Measurements from ENCODE around the gene CD2.

CD2 gene

GRCh38 chr1:116735246-116735645 lies 19.0 kb upstream of the CD2 start:
- TF ChIP-seq POLR2AphosphoS5 (IDR thresholded peaks at IDR 0.05; ENCODE audit: low read depth, low read length) (no peak), POLR2A (IDR thresholded peaks at IDR 0.05; ENCODE audit: low read depth, low read length) (no peak), TAF1 (IDR thresholded peaks at IDR 0.05; ENCODE audit: borderline replicate concordance, low read depth, low read length) (no peak)
- FAIRE-seq, result no peak
- no peak for DNase-seq (ENCODE audit: insufficient read length)

- DNase-seq (ENCODE audit: insufficient read length) (peak; percentile 52), FAIRE-seq (peak; percentile 92)
Measured at GRCh38 chr1:116737020-116737854, 17.0 kb upstream of the CD2 start.

GRCh38 chr1:116737855-116738321 lies 16.3 kb upstream of the CD2 start:
- DNase-seq (ENCODE audit: insufficient read length) (no peak), FAIRE-seq (peak; percentile 14)

More at GRCh38 chr1:116737020-116737854, 17.0 kb upstream of the CD2 start:
- TF ChIP-seq POLR2A (IDR thresholded peaks at IDR 0.05; ENCODE audit: low read depth, low read length) (peak; percentile 63; the same call in 1 of the 2 replicates), TAF1 (IDR thresholded peaks at IDR 0.05; ENCODE audit: borderline replicate concordance, low read depth, low read length) (no peak)

GRCh38 chr1:116738673-116739370 lies 15.4 kb upstream of the CD2 start:
- peak; percentile 81 for FAIRE-seq
- DNase-seq (ENCODE audit: insufficient read length), result peak; percentile 31
- TF ChIP-seq POLR2A (IDR thresholded peaks at IDR 0.05; ENCODE audit: low read depth, low read length) (no peak), TAF1 (IDR thresholded peaks at IDR 0.05; ENCODE audit: borderline replicate concordance, low read depth, low read length) (no peak), POLR2AphosphoS5 (IDR thresholded peaks at IDR 0.05; ENCODE audit: low read depth, low read length) (no peak)

More at GRCh38 chr1:116737855-116738321, 16.3 kb upstream of the CD2 start:
- TF ChIP-seq TAF1 (IDR thresholded peaks at IDR 0.05; ENCODE audit: borderline replicate concordance, low read depth, low read length) (no peak), POLR2AphosphoS5 (IDR thresholded peaks at IDR 0.05; ENCODE audit: low read depth, low read length) (0 out of 2 replicates have a peak, but pooled peaks have one; percentile 4), POLR2A (IDR thresholded peaks at IDR 0.05; ENCODE audit: low read depth, low read length) (peak; percentile 34; the same call in 1 of the 2 replicates)

- TF ChIP-seq TAF1 (IDR thresholded peaks at IDR 0.05; ENCODE audit: borderline replicate concordance, low read depth, low read length) (no peak), POLR2AphosphoS5 (IDR thresholded peaks at IDR 0.05; ENCODE audit: low read depth, low read length) (no peak), POLR2A (IDR thresholded peaks at IDR 0.05; ENCODE audit: low read depth, low read length) (no peak)
- FAIRE-seq (peak; percentile 42), DNase-seq (ENCODE audit: insufficient read length) (no peak)
Measured at GRCh38 chr1:116739371-116740012, 14.7 kb upstream of the CD2 start.

GRCh38 chr1:116740296-116740695 lies 13.9 kb upstream of the CD2 start:
- TF ChIP-seq POLR2AphosphoS5 (IDR thresholded peaks at IDR 0.05; ENCODE audit: low read depth, low read length), result no peak
- no peak for TF ChIP-seq TAF1 (IDR thresholded peaks at IDR 0.05; ENCODE audit: borderline replicate concordance, low read depth, low read length)
- TF ChIP-seq POLR2A (IDR thresholded peaks at IDR 0.05; ENCODE audit: low read depth, low read length), result no peak
- no peak for FAIRE-seq
- no peak for DNase-seq (ENCODE audit: insufficient read length)

- TF ChIP-seq POLR2AphosphoS5 (IDR thresholded peaks at IDR 0.05; ENCODE audit: low read depth, low read length) (no peak), POLR2A (IDR thresholded peaks at IDR 0.05; ENCODE audit: low read depth, low read length) (no peak), TAF1 (IDR thresholded peaks at IDR 0.05; ENCODE audit: borderline replicate concordance, low read depth, low read length) (no peak)
- DNase-seq (ENCODE audit: insufficient read length) (no peak), FAIRE-seq (no peak)
Measured at GRCh38 chr1:116740746-116741145, 13.5 kb upstream of the CD2 start.

GRCh38 chr1:116741836-116742565 lies 12.2 kb upstream of the CD2 start:
- DNase-seq (ENCODE audit: insufficient read length), result no peak
- FAIRE-seq, result no peak
- TF ChIP-seq POLR2AphosphoS5 (IDR thresholded peaks at IDR 0.05; ENCODE audit: low read depth, low read length) (no peak), TAF1 (IDR thresholded peaks at IDR 0.05; ENCODE audit: borderline replicate concordance, low read depth, low read length) (no peak), POLR2A (IDR thresholded peaks at IDR 0.05; ENCODE audit: low read depth, low read length) (no peak)

- TF ChIP-seq POLR2A (IDR thresholded peaks at IDR 0.05; ENCODE audit: low read depth, low read length) (no peak), POLR2AphosphoS5 (IDR thresholded peaks at IDR 0.05; ENCODE audit: low read depth, low read length) (no peak), TAF1 (IDR thresholded peaks at IDR 0.05; ENCODE audit: borderline replicate concordance, low read depth, low read length) (no peak)
- FAIRE-seq (no peak), DNase-seq (ENCODE audit: insufficient read length) (no peak)
Measured at GRCh38 chr1:116743535-116743934, 10.7 kb upstream of the CD2 start.

GRCh38 chr1:116748272-116748671 lies 6.0 kb upstream of the CD2 start:
- TF ChIP-seq POLR2AphosphoS5 (IDR thresholded peaks at IDR 0.05; ENCODE audit: low read depth, low read length), result no peak
- TF ChIP-seq POLR2A (IDR thresholded peaks at IDR 0.05; ENCODE audit: low read depth, low read length), result no peak
- no peak for TF ChIP-seq TAF1 (IDR thresholded peaks at IDR 0.05; ENCODE audit: borderline replicate concordance, low read depth, low read length)
- peak; percentile 9 for FAIRE-seq
- no peak for DNase-seq (ENCODE audit: insufficient read length)
